GM21528 (cell line): ENCODE data around the gene LMNA.
A peak's percentile ranks its signal among the peaks of the same experiment; 100 is the strongest.
"Not testable (repeated sequence)": the region's sequence is repeated elsewhere in the genome, so short reads cannot be mapped to it uniquely, and the experiment has no call there.

Source experiments
- ATAC-seq: cut with Tn5 transposase; IDR thresholded peaks from one replicate; pipeline ENCODE4 v1.9.1; 2021; ENCODE audit warnings: mild to moderate bottlenecking, moderate library complexity; ENCODE audit not compliant: unreplicated experiment, low FRiP score

Gene LMNA

DNA sequence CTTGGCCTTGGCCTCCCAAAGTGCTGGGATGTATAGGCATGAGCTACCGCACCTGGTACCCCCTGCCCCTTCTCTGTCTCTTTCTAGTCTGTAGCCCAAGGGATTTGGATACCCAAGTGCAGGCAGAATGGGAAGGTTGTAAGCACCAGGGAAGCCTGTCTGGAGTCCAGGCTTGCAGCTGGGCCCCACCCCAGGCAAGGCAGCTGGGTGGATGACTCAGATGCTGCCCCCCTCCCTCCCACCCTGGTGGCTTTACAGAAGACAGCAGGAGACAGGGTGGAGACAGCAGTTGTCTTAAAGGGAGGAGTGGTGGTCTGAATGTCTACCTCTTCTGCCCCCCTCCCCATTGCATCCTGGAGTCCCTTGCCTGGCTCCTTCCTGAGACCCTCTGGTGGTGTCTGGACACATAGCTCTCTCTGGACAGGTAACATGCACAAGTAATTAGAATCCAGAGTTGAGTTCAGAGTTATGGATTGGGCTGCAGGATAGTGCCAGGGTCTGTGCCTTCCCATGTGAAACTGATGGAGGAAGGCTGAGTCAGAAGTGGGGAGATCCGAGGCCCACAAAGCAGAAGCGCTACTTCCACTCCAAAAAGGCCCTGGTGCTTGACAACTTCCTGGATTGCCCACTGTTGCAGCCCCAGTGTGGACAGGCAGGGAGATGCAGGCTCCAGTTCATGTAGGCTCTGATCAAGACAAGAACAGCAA, 5.1 kb downstream of the LMNA start:
- ATAC-seq: no peak

DNA sequence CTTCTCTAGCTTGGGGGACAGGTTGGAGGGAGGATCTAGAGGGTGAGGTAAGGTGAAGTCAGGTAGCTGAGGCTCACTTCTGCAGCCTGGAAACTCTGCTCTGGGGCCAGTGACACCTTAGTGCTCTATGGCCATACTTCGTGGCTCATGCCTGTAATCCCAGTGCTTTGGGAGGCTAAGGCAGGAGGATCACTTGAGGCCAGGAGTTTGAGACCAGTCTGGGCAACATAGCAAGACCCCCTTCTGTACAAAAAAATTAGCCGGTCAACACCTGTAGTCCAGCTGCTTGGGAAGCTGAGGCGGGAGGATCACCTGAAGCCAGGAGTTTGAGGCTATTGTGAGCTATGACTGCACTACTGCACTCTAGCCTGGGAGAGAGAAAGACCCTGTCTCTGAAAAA, 5.8 kb downstream of the LMNA start:
- ATAC-seq: no peak

GRCh38 chr1:156121005-156121404, 6.5 kb downstream of the LMNA start:
- not testable (repeated sequence) for ATAC-seq

GRCh38 chr1:156121457-156121856, 6.9 kb downstream of the LMNA start:
- ATAC-seq: no peak

- ATAC-seq: no peak
These were observed 7.6 kb downstream of the LMNA start for GRCh38 chr1:156122086-156122485.

DNA sequence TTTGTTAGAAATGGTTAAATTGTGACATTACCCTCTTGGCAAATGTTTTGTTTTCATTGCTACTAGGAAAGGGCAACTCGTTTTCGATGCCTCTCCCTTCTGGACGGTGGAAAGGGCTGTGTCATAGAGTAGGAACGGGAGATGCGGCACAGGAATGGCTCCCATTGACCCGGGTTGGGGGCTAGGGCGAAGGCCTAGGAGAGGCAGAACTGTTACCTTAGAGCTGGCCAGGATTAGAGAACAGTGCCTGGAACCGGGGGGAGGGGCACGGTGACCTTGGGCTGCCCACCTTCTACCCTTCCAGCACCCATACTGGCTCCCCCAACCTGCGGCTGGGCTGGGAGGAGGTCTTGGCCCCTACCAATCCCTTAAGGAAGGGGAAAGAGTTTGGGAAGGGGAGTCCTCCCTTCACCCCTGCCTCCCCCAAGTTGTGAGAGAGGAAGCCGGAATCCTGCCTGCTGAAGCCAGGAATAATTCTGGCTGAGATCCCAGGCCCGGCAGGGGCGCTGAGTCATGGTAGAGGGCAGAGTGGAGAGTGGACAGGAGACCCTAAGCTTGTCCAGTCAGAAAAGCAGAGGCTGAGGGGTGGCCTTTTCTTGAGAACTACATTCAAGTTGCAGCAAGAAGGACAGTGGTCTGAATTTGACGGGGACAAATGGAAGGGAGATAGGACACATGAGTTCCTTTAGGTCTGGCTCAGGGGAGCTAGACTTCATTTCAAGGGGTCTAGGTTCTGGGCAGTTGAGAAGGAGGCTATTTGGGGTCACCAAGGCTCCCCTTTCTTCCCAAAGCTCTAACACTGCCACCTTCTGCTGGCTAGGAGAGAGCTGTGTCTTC, 8.2 kb downstream of the LMNA start:
- ATAC-seq: no peak

GRCh38 chr1:156123356-156124196, 9.1 kb downstream of the LMNA start:
- ATAC-seq: no peak

- no peak for ATAC-seq
These were observed 10.3 kb downstream of the LMNA start for GRCh38 chr1:156124557-156125483.

GRCh38 chr1:156125544-156125943, 11.0 kb downstream of the LMNA start:
- not testable (repeated sequence) for ATAC-seq

- ATAC-seq: peak; percentile 26
These were observed 11.6 kb downstream of the LMNA start for GRCh38 chr1:156126043-156126629.

- ATAC-seq: peak; percentile 42
These were observed 12.4 kb downstream of the LMNA start for GRCh38 chr1:156126630-156127534.

DNA sequence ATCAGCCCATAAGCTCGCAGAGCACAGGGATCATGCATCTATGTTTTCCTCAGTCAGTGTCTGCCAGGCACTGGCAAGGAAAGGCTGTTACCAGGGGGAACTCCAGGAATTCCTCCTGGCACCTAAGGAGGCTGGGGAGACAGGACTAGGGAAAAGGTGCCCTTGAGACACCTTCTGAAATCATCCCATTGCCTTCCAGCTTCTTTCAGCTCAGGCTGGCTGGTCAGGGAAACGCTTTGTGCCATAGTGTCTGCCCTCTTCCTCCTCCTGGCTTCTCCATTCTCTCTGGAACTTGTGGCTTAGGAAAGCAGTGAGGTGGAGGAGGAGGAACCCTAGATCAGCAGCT, 13.8 kb downstream of the LMNA start:
- no peak for ATAC-seq

DNA sequence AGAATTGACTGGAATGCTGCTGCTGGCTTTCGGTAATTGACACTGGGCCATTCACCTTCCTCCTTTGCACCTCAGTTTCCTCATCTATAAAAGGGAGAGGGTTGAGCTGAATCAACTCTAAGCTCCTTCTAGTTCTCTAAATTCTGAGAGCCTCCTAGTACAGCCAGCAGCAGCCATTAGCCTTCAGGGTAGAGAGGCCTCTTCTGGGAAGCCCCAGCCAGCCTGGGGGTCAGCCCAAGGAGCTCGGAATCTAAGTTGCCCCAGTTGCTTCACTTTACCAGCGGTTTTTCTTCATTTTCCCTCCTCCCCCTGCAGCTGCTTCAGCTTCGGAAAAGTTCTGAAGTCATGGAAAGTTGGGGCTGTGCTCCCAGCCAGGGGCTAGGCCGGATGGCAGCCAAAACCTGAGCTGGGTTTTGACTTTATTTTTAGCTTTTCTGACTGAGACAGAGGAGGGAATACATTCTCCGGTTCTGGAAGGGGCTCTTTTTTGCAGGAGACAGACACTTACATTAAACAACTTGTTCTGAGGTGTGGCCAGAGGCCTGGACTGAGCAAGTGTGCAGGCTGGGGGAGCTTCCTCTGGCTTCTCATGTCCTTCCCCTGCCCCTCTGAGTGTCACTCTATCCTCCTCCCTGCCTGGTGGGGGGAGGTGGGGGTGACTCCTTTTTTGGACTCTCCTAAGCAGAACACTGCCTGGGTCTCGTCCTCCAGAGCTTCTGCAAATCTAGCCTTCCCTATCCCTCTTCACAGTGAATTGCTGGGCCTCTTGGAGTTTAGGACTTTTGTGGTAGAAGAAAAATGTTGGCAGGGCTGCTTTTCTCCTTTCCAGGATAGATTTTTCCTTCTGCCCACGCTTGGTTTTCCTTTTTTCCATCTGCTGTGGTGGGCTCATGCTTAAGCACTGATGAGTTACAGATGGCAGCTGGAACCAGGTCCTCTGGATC, 14.4 kb downstream of the LMNA start:
- ATAC-seq: no peak

DNA sequence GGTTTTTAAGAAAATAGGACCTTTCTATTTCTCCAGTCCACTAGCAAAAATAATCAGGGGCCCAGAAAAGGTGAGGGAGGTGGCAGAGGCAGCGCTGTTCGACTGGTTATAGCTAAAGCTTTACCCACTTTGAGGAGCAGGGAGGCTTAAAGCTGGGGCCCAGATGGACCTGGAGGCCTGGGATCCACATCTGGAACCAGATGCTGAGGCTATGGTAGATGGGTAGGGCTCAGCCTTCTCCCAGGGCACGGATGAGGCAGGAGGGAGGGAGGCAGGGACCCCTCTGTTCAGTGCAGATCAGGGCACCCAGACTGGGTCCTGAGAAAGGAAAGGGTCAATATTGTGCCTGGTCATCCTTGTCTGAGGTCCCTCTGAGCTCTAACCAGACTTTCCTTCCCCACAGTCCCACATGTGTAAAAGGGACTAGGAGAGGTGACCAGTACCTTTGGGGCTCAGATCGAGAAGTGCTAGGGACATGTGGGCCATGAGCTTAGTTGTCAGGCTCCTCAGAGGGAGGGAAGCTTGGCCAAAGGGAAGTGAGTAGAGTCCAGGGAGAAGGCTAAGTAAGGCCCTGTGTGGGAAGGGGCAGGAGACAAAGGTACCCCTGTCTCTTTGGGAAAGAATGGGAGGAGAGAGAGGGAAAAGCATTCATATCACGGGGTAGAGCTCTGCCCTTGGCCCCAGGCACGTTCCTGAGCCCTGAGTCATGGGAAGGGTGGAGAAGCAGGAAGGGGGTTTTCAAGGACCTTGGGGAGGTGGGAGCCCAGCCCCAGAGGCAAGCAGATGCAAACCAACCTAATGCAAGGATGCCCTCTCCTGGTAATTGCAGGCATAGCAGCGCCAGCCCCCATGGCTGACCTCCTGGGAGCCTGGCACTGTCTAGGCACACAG, 15.4 kb downstream of the LMNA start:
- no peak for ATAC-seq

- no peak for ATAC-seq
These were observed 16.0 kb downstream of the LMNA start for GRCh38 chr1:156130578-156130942.

GRCh38 chr1:156134716-156135435, 20.4 kb downstream of the LMNA start:
- ATAC-seq: no peak
